ENCODE measurements around the gene PRG3. TPM values are rescaled to one million over a fixed set of nuclear protein-coding genes. Genes with fewer than 3 reads are reported as not detected.

The PRG3 gene
- total and polyA plus RNA-seq, 2 donors (not counting 3 experiments of a cell fraction or from before 2014, with no cell fraction given) = not detected

DNA sequence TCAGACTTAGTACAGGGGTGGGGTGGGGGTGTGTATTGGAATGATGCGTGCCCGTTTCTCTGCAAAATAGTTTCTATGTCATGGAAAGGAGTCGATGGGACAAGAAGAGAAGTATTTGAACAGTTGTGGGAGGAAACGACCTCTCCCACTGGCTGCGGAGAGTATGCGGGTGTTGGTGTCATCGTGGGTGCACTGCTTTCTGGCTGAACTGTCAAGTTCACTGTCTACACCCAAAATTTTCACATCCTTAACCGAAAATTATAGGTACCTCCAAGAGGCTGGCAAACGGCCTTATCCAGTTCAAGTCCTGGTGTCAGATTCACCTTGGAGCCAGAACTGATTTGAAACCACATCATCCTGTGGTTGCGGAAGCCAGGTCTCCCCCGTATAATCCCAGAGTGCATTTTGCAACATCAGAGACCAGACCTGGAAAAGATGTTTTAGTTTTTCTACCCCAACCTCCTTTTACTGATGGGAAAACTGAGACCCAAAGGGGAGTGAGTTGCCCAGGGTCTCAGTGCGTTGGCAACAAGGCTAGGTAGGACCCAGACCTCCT, 44.8 kb downstream of the PRG3 start:
- H3K9ac ChIP-seq (replicated peaks; ENCODE audit: extremely low read depth, insufficient read depth, low read length) = peak overlapping the region; percentile 85
- intact Hi-C loops (cut with micrococcal nuclease) = loop anchor here (5.0 kb wide), 1 partner anchor 331 kb away; the partner anchor contains the start of gene ZDHHC5
- TF ChIP-seq POLR2A (IDR thresholded peaks at IDR 0.05; ENCODE audit: low read depth, low read length) (no peak), MAX (IDR thresholded peaks at IDR 0.05; ENCODE audit: insufficient read depth, insufficient read length) (no peak), GATA2 (IDR thresholded peaks at IDR 0.05; ENCODE audit: insufficient read depth, insufficient read length, low read depth, low read length) (no peak), EZH2 (IDR thresholded peaks at IDR 0.05; ENCODE audit: borderline replicate concordance, low read depth, low read length, severe bottlenecking) (no peak), CTCF (IDR thresholded peaks at IDR 0.05; ENCODE audit: extremely low read depth in 1 of 2, insufficient read depth in 1 of 2, low read depth in 1 of 2, low read length in 2 of 2) (no peak), FOS (IDR thresholded peaks at IDR 0.05; ENCODE audit: borderline replicate concordance, insufficient read depth, low read length) (no peak), JUN (IDR thresholded peaks at IDR 0.05; ENCODE audit: borderline replicate concordance, insufficient read depth, insufficient read length, low read depth) (no peak), POLR2AphosphoS5 (IDR thresholded peaks at IDR 0.05; ENCODE audit: insufficient read depth, low read depth, low read length) (no peak), MYC (IDR thresholded peaks at IDR 0.05; ENCODE audit: low read depth, low read length) (no peak)
- H3K9me1 ChIP-seq (replicated peaks; ENCODE audit: control insufficient read depth, extremely low read depth, insufficient read depth, low read length) = no peaks in the 10 kb centered on the region
- peaks cover 4 to 9% of the 10 kb centered on the region in 2 experiments for H3K27me3 ChIP-seq (ENCODE audit: control insufficient read depth in 2 of 2, insufficient read depth in 2 of 2, low read length in 2 of 2)
- no peaks in the 10 kb centered on the region for H4K20me1 ChIP-seq (replicated peaks; ENCODE audit: control insufficient read depth, extremely low read depth, insufficient read depth, low read length)
- peak overlapping the region; percentile 79 for H3K4me2 ChIP-seq (ENCODE audit: insufficient read depth, low read length)
- H3K36me3 ChIP-seq (ENCODE audit: control insufficient read depth in 2 of 2, extremely low read depth in 1 of 2, insufficient read depth in 2 of 2, low read length in 2 of 2) = peaks cover 11 to 16% of the 10 kb centered on the region in 2 experiments
- CTCF ChIA-PET = interaction anchor here (0.9 to 1.6 kb wide), 9 partner anchors 10 to 495 kb away, joined by 3 to 10 read pairs (median 5); no protein-coding TSS in a partner anchor
- POLR2A ChIA-PET = interaction anchor here (0.9 to 1.1 kb wide), 4 partner anchors 10 to 63 kb away, joined by 3 to 4 read pairs (median 3); no protein-coding TSS in a partner anchor
- H3K4me3 ChIP-seq (replicated peaks in 1 of 3; ENCODE audit: insufficient read depth in 1 of 3, low read depth in 1 of 3, low read length in 3 of 3) = peak overlapping the region in 2 of 3 experiments; percentile 55 to 58
- DNase-seq (ENCODE audit: low read depth, low spot score) (no peak), FAIRE-seq (no peak)
- TSS peak; percentile 94 for BruUV-seq (replicated peaks)
- peak overlapping the region; percentile 83 for H2AFZ ChIP-seq (ENCODE audit: low read depth, low read length)
- peak overlapping the region; percentile 47 for H3K27ac ChIP-seq (ENCODE audit: insufficient read depth, low read depth, low read length)
- H3K4me1 ChIP-seq (ENCODE audit: control insufficient read depth, extremely low read depth, insufficient read depth, low read length) = peaks cover 17% of the 10 kb centered on the region
- peaks cover 28% of the 10 kb centered on the region for H3K79me2 ChIP-seq (ENCODE audit: control insufficient read depth, insufficient read depth, low read length)
- dilution Hi-C loops (cut with MboI; ENCODE audit: extremely low pct_ligation_motif_present, low sequenced_read_pairs) = no loop called here
- H3K9me3 ChIP-seq (replicated peaks; ENCODE audit: control insufficient read depth, insufficient read depth, low read length) = no peaks in the 10 kb centered on the region

All from endothelial cell of umbilical vein (primary cell).